Measurements from ENCODE around the gene NCAM1. TPM values are rescaled to one million over a fixed set of nuclear protein-coding genes. Genes with fewer than 3 reads are reported as not detected.

Gene NCAM1
- total and polyA plus RNA-seq, 2 donors (not counting 3 experiments of a cell fraction or from before 2014, with no cell fraction given) = 0.03 TPM; not detected in 1

- intact Hi-C loops (cut with micrococcal nuclease) = no loop called here
- POLR2A ChIA-PET = no interaction called here
Measured at GRCh38 chr11:113203141-113203753, 242.0 kb downstream of the NCAM1 start.

More at GRCh38 chr11:113203141-113203753, 242.0 kb downstream of the NCAM1 start:
- CTCF ChIA-PET = no interaction called here
- H2AFZ ChIP-seq (ENCODE audit: low read depth, low read length) = no peak overlapping the region
- no peak for DNase-seq (ENCODE audit: low read depth, low spot score)
- no peak for FAIRE-seq
- no peaks in the 10 kb centered on the region for H3K9me1 ChIP-seq (replicated peaks; ENCODE audit: control insufficient read depth, extremely low read depth, insufficient read depth, low read length)
- no peaks in the 10 kb centered on the region for H3K36me3 ChIP-seq (ENCODE audit: control insufficient read depth in 2 of 2, extremely low read depth in 1 of 2, insufficient read depth in 2 of 2, low read length in 2 of 2)
- no peak overlapping the region for H3K9ac ChIP-seq (replicated peaks; ENCODE audit: extremely low read depth, insufficient read depth, low read length)
- no TSS peak for BruUV-seq (replicated peaks)
- H3K9me3 ChIP-seq (replicated peaks; ENCODE audit: control insufficient read depth, insufficient read depth, low read length) = peaks cover 2% of the 10 kb centered on the region
- no peak overlapping the region for H3K4me3 ChIP-seq (replicated peaks in 1 of 3; ENCODE audit: insufficient read depth in 1 of 3, low read depth in 1 of 3, low read length in 3 of 3)
- TF ChIP-seq GATA2 (IDR thresholded peaks at IDR 0.05; ENCODE audit: insufficient read depth, insufficient read length, low read depth, low read length) (no peak), EZH2 (IDR thresholded peaks at IDR 0.05; ENCODE audit: borderline replicate concordance, low read depth, low read length, severe bottlenecking) (no peak), POLR2A (IDR thresholded peaks at IDR 0.05; ENCODE audit: low read depth, low read length) (no peak), CTCF (IDR thresholded peaks at IDR 0.05; ENCODE audit: extremely low read depth in 1 of 2, insufficient read depth in 1 of 2, low read depth in 1 of 2, low read length in 2 of 2) (no peak), MAX (IDR thresholded peaks at IDR 0.05; ENCODE audit: insufficient read depth, insufficient read length) (no peak), MYC (IDR thresholded peaks at IDR 0.05; ENCODE audit: low read depth, low read length) (no peak), JUN (IDR thresholded peaks at IDR 0.05; ENCODE audit: borderline replicate concordance, insufficient read depth, insufficient read length, low read depth) (no peak), POLR2AphosphoS5 (IDR thresholded peaks at IDR 0.05; ENCODE audit: insufficient read depth, low read depth, low read length) (no peak), FOS (IDR thresholded peaks at IDR 0.05; ENCODE audit: borderline replicate concordance, insufficient read depth, low read length) (no peak)
- no peaks in the 10 kb centered on the region for H3K79me2 ChIP-seq (ENCODE audit: control insufficient read depth, insufficient read depth, low read length)
- no peaks in the 10 kb centered on the region for H4K20me1 ChIP-seq (replicated peaks; ENCODE audit: control insufficient read depth, extremely low read depth, insufficient read depth, low read length)
- no peaks in the 10 kb centered on the region for H3K4me1 ChIP-seq (ENCODE audit: control insufficient read depth, extremely low read depth, insufficient read depth, low read length)
- H3K27me3 ChIP-seq (ENCODE audit: control insufficient read depth in 2 of 2, insufficient read depth in 2 of 2, low read length in 2 of 2) = no peaks in the 10 kb centered on the region
- no peak overlapping the region for H3K27ac ChIP-seq (ENCODE audit: insufficient read depth, low read depth, low read length)
- H3K4me2 ChIP-seq (ENCODE audit: insufficient read depth, low read length) = no peak overlapping the region
- dilution Hi-C loops (cut with MboI; ENCODE audit: extremely low pct_ligation_motif_present, low sequenced_read_pairs) = no loop called here

Measured in endothelial cell of umbilical vein (primary cell).